8988T (cell line): ENCODE data around the gene MICU1.
"Not testable (repeated sequence)": the region's sequence is repeated elsewhere in the genome, so short reads cannot be mapped to it uniquely, and the experiment has no call there.

Experiments used
- DNase-seq: peaks from one replicate; pipeline ENCODE4 v3.0.0; 2011

Gene MICU1

DNA sequence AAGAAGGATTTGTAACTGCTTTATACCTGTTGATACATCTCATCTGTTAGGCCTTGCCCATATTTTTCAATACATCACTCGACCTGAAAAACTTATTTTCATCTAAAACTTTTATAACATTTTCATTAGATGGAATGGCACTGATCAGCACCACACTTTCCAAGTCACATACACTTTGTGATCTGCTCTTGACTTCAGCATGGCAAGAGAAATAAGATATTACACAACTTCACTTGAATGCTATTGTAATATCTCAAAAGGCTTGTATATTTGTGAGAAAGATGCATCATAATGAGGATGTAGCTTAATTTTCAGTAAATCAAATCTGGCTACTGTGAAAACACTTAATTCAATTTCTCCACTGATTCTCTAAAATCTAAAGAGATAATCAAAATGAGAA, 126.2 kb downstream of the MICU1 start:
- DNase-seq = no peak

DNA sequence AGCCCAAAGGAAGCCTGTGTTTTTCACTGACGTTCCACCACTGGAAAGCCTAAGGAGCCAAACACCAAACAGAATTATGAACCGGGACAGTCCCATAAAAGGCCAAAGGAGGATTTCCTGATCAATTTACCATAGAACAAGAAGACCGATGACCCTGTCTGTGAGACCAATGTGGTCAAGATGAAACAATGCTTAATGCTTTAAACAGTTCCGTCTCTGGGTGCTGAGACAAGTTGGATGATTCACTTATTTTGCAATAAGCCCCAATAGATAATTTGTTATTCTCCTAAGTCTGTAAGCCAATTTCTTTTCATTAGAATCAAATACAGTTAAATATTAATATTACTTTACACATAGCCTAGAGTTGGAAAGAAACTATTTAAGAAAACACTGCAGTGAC, 134.9 kb downstream of the MICU1 start:
- no peak for DNase-seq

DNA sequence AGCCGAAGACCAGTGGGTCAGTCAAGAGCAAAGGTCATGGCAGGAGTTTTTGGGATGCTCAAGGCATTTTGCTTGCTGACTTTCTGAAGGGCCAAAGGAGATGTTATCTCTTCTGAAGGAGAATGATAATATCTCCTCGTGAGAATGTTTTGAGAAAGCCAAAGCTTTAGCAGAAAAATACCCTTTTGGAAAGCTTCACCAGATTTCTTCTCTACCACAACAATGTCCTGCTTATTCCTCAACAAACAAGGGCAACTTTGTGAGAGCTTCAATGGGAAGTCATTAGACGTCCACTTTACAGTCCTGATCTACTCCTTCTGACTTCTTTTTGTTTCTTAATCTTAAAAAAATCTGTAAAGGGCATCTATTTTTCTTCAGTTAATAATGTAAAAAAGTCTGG, 138.4 kb downstream of the MICU1 start:
- DNase-seq = no peak

- no peak for DNase-seq
Observed at GRCh38 chr10:72487116-72487515, 138.8 kb downstream of the MICU1 start.

DNA sequence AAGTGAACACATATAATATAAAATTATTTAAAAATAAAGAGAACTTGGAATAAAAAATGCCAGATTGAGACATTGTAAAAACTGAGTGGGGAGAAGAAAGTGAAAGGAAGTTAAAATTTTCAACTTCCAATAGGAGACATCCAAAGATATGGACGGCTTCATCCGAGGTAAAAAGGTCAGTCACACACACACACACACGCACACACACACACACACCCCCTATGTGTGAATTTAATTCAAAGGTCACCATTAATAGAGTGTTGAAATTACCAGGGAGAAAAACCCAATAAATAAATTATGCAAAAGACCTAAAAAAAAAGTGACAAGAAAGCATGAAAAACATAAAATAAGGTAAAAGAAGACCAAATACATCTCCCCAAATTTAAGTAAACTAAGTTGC, 140.2 kb downstream of the MICU1 start:
- no peak for DNase-seq

GRCh38 chr10:72484521-72484920, 141.4 kb downstream of the MICU1 start:
- DNase-seq = no peak

GRCh38 chr10:72483471-72483870, 142.4 kb downstream of the MICU1 start:
- DNase-seq = no peak

DNA sequence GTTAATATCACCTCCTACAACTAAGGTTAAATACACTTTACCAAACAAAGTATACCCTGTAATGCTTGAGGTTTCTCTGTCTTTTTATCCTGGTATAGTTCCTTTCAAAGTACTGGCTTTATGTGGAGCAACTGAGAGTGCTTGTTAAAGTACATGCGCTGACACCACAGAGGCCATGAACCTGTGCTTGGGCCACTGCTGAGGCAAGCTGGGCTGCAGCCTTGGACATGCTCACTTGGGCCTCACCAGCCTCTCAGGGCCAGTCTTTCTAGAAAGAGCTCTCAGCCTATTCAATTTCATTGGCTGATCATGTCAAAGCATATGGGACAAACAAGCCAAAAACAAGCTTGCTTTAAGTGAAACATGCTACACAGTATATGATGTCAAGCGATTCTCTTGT, 145.0 kb downstream of the MICU1 start:
- no peak for DNase-seq

GRCh38 chr10:72477463-72477862, 148.4 kb downstream of the MICU1 start:
- DNase-seq = no peak

DNA sequence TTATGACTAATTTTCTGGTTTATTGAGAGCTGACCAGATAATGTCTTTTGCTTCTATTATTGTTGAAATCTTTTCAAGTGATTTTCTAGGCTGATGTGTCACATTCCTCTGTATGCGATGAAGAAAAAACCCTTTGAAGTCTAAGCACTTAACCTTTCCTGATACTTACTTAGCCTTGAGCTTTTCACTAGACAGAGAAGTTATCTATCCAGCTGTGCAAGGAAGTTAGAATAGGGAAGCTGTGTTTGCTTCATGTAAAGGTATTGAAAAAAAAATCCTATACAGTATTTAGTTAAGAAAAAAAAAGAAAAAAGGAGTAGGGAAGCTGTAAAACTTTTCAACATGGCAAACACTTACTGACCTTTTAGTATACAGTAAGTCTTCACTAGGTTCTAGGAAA, 153.6 kb downstream of the MICU1 start:
- DNase-seq = no peak

DNA sequence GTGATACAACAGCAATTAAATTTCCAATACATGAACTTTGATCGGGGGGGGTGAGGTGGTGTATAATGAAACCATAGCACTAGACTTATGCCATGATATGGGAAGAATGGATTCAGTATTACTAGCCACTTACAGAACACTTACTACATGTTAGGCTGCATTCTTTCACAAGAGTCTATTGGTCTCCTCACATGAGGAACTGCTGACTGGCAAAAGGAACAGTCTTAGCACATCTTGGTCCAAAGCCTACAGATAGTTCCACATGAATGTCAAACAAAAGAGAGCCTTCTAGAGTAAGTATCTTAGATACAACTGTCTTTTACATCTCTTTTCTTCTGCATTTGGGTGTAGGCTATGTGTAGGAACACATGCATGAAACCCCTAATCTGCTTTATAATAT, 155.2 kb downstream of the MICU1 start:
- no peak for DNase-seq

GRCh38 chr10:72467064-72467463, 158.8 kb downstream of the MICU1 start:
- DNase-seq = not testable (repeated sequence)

DNA sequence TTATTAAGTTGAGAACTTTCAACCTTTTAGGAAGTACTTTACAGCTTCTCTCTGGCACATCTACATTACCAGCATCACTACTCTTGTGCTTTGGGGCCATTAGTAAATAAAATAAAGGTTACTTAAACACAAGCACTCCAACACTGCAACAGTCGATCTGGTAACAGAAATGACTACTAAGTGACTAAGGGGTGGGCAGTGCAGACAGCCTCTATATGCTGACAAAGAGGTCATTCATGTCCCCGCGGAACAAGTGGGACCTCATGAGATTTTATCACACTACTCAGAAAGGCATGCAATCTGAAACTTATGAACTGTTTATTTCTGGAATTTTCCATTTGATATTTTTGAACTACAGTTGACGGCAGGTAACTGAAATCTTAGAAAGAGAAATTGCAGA, 159.9 kb downstream of the MICU1 start:
- no peak for DNase-seq

DNA sequence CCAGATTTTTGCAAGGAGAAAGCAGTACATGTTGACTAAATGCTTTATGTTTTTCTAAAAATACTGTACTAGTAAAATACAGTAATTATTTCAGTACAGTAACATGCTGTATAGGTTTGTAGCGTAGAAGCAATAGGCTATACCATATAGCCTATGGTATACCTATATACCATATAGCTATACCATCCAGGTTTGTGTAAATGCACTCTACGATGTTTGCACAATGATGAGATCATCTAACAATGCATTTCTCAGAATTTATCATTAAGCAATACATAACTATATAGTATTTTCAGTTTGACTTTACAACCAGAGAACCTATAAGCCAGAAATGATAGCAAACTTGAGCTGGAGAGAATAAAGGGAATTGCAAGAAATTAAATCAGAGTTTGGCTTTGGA, 161.4 kb downstream of the MICU1 start:
- no peak for DNase-seq

- DNase-seq = no peak
Observed at GRCh38 chr10:72462261-72462660, 163.6 kb downstream of the MICU1 start.

DNA sequence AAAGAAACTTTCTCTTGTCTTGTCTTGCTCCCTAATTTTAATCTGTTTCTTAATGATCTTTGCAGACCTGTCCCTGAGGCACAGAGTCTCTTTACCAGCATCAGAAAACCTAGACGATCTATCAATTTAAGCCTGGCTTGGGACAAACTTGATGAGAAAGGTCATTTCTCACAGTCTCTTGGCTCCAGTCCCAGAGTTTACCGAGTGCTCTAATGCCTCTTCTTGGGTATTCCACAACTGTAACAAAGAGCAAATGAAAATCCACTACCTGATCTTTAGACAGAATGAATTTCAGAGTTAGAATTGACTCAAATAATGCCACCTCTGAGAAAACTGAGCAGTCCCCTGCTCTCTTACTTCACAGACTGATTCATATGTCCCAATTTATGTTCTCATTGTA, 164.8 kb downstream of the MICU1 start:
- DNase-seq = no peak

GRCh38 chr10:72460284-72460876, 165.5 kb downstream of the MICU1 start:
- no peak for DNase-seq

- no peak for DNase-seq
Observed at GRCh38 chr10:72459301-72459700, 166.6 kb downstream of the MICU1 start.

- no peak for DNase-seq
Observed at GRCh38 chr10:72455889-72456595, 169.8 kb downstream of the MICU1 start.

GRCh38 chr10:72449941-72450441, 175.9 kb downstream of the MICU1 start:
- DNase-seq = no peak

DNA sequence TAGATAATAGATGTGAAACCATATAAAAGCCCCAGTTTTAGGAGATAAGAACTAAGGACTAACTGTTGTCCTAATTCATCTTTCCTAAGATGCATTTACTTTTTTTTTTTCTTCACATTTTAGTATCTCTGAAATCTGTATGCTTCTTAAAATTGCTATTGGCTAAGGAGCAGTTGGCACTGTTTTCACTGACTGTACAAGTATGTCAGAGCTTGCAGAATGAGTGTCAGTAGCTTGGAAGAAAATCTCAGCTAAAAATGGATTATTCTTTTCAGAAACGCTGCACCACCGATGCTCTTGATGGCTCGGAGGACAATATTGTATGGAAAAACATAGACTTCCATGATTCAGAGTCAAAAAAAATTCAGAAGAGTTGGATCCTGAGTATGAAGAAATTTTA, 180.0 kb downstream of the MICU1 start:
- no peak for DNase-seq

DNA sequence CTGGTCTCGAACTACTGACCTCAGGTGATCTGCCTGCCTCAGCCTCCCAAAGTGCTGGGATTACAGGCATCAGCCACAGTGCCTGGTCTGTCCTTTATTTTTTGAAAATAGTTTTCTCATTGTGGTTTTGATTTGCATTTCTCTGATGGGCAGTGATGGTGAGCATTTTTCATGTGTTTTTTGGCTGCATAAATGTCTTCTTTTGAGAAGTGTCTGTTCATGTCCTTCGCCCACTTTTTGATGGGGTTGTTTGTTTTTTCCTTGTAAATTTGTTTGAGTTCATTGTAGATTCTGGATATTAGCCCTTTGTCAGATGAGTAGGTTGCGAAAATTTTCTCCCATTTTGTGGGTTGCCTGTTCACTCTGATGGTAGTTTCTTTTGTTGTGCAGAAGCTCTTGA, 182.9 kb downstream of the MICU1 start:
- not testable (repeated sequence) for DNase-seq

DNA sequence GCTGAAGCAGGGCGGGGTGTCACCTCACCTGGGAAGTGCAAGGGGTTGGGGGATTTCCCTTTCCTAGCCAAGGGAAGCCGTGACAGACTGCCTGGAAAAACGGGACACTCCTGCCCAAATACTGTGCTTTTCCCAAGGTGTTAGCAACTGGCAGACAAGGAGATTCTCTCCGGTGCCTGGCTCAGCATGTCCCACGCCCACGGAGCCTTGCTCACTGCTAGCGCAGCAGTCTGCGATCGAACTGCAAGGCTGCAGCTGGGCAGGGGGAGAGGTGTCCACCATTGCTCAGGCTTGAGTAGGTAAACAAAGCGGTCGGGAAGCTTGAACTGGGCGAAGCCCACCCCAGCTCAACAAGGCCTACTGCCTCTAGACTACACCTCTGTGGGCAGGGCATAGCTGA, 190.3 kb downstream of the MICU1 start:
- no peak for DNase-seq

- DNase-seq = not testable (repeated sequence)
Observed at GRCh38 chr10:72430936-72431335, 194.9 kb downstream of the MICU1 start.

DNA sequence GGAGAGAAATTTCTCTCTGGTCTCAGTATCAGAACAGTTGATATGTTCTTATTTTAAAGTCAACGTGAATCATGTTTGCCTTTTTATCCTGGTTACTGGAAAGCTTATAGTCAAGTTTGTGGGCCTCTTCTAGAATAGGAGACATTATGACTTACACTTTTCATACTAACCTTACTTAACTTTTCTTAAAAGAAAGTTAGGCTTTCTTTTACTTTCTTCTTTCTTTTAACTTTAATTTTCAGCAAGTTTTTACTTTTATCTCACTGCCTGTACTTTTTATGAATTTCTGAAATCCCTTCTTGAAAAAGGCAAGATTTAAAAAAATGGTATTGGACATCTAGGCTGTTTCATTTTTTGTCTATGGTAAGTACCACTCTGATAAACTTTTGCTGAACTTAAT, 195.9 kb downstream of the MICU1 start:
- no peak for DNase-seq
